ENCODE measurements around the gene EXOC6.

Gene EXOC6

DNA sequence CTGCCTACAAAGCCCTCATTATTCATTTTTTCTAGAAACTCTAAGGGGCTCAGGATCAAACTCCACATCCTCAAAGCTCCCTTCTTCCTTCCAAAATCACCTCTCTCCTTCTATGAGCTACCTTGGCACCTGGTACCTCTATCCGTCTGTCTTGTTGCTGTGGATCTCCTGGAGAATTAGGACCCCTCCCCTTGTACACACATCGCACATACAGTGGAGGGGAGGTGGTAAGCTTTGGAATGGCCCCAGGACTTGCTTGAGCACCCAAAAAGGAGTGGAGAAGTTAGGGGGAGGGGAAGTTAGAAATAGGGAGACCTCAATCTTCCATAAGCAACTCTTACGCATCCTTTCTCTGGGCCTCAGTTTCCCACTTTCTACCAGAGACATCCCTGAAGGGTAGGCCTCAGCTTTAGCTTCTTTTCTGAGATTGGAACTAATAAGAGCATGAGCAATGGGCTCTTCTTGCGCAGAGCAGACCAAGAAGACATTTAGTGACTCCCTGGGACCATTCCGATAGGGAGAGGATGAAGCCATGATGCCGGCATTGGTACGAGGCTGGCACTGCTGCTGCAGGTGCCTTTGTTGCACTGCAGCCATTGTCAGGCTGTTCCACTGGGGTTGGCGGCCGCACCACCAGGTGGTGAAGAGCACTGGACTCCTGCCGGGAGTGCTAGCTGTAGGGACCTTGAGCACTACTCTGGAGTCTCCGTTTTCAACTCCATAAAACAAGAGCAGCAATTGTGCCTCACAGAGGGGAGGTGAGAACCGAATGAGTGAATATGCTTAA, 216.7 kb downstream of the EXOC6 start:
- DNase-seq (ENCODE audit: low read depth in 2 of 2) = no peak

GRCh38 chr10:93065675-93066543, 217.6 kb downstream of the EXOC6 start:
- DNase-seq (ENCODE audit: low read depth in 2 of 2) = no peak

DNA sequence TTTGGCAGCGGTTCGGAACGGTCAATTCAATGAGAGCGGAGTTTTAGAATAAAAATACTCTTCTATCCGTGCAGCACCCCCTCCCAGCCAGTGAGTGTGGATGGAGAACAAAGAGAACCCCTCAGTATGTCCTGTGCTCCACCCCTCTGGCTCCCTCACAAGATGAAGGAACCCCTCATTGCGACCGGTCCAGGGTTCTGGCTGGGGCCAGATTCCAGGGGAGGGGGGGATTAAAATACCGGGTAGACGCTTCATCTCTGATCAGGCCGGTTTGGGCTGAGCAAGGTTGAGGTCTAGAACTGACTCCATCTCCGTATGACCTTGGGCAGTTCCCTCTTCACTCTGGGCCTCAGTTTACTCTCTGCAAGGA, 218.2 kb downstream of the EXOC6 start:
- DNase-seq (ENCODE audit: low read depth in 2 of 2) = no peak

GRCh38 chr10:93067443-93068365, 219.4 kb downstream of the EXOC6 start:
- DNase-seq (ENCODE audit: low read depth in 2 of 2) = no peak

DNA sequence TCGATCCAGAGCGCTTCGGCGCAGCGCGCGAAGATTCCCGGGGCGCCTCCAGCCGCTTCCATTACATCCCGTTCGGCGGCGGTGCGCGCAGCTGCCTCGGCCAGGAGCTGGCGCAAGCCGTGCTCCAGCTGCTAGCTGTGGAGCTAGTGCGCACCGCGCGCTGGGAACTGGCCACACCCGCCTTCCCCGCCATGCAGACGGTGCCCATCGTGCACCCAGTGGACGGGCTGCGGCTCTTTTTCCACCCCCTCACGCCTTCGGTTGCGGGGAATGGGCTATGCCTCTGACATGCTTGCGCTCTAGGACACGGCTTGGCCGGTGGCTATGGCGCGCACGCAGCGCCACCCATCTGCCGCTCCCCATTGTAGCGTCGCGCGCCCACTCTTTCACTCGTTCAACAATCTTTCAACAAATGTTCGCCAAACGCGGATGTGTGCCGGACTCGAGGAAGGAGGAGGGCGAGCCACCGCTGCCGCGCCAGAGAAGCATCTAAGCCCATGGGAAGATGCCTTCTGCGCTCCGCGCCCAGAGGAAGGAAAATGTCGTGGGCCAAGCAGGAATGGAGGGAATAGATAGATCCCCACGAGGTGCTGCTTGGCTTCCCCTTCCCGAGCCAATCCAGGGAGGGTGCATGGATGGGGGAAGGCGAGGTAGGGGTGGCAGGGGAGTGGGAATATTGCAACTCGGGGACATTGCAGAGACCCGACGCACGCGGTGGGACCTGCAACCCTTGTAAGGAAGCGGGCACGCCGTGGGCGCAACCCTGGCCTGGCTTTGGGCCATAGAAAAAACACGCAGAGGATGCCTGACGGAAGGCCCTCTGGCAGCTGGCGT, 220.3 kb downstream of the EXOC6 start:
- no peak for DNase-seq (ENCODE audit: low read depth in 2 of 2)

GRCh38 chr10:93069245-93069561, 220.9 kb downstream of the EXOC6 start:
- DNase-seq (ENCODE audit: low read depth in 2 of 2) = no peak

DNA sequence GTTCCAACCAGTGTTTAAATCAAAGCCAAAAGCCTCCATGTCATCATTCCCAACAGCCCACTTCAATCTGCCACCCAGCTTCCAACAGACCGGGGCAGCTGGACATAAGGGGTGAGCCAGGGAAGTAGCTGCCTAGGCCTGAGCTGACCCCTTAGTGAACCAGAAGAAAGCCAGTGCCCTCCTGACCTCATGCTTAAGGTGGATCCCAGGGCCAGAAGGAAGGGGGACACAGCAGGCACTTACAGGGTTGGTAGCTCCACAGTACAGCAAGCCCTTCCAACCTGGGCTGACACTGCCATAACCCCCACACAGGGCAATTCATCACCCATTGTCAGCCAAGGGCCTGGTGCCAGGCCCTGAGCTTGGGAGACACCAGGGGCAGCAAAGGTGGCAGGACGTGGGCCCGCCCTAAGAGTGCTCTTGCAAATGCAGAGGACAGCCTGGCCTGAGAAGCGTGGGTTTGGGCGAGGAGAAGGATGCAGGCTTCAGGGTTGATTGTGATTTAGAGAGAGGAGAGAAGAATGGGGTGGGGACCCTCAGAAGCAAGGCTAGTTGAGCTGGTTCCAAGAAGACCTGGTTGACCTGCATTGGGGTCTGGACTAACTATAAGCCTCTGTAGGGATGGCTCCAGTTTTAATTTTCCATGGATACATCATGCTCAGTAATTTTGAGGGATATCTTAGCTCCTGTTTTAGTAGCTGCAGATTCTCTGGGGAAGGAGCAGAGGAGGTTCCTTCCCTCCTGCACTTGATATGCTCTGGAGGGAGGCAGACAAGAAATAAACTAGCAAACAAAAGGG, 222.3 kb downstream of the EXOC6 start:
- no peak for DNase-seq (ENCODE audit: low read depth in 2 of 2)

- DNase-seq (ENCODE audit: low read depth in 2 of 2) = no peak
Observed at GRCh38 chr10:93071177-93071472, 222.8 kb downstream of the EXOC6 start.

- no peak for DNase-seq (ENCODE audit: low read depth in 2 of 2)
Observed at GRCh38 chr10:93071674-93072224, 223.4 kb downstream of the EXOC6 start.

DNA sequence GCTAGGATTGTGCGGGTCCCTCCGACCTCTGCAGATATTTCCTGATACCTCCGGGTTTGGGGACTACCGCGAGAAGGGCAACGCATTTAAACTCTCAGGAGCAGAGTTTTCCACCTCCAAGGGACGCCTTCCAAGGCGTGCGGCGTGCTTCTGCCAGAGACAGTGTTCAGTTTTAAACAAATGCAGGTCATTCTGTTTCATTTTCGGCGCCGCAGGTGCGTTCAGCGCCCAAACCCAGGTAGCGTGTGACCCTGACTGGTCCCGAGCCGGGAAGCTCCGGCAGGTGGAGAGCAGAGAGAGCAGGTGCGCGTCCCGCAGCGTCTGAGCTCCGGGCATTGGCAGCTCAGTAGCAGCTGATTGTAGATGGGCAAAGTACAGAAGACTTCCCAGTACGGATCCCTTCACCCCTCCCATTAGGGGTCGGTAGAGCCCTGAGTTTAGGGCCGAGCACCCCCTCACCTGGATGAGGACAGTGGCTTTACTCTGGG, 223.9 kb downstream of the EXOC6 start:
- DNase-seq (ENCODE audit: low read depth in 2 of 2) = no peak

DNA sequence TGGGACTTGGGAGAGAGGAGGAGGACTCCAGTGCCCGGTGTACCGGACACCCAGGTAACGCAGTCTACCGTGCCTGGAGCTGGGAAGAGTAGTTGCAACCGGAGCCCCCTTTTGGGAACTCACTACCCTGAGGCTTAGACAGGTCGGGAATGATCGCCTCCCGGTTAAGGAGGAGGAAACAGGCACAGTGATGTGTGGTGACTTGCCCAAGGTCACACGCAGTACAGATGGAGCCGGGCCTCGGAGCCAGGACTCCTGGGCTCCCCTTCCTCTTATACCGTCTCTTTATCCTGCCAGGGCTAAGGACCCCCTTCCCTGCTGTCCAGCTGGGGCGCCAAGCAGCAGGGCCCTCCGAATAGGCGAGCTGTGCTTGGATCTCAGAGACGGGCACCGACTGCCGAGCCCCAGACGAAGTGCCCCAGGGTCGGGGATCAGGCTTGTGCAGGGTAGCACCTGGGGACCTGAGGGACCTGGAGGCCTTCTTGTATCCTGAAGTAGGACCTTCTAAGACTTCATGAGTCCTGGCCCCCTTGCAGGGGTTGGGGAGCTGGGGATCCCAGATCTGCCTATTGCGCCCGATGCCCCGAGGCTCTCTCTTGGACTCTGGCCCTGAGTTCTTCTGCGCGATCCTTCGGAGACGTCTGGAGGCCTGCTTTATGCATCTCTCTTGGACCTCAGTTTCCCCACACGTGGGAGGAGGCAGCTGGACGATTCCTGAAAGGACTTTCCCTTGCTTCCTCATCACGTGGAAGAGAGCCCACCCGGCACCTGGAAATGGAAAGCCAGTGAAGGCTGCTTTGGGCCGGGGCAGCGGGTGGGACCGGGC, 224.6 kb downstream of the EXOC6 start:
- DNase-seq (ENCODE audit: low read depth in 2 of 2) = no peak

- DNase-seq (ENCODE audit: low read depth in 2 of 2) = no peak
Observed at GRCh38 chr10:93073539-93074146, 225.3 kb downstream of the EXOC6 start, which contains the start of gene CYP26A1. Gene CYP26A1, plus strand, starts transcription at chr10:93073893. Its CDS starts 42 bp downstream, at chr10:93073935.

DNA sequence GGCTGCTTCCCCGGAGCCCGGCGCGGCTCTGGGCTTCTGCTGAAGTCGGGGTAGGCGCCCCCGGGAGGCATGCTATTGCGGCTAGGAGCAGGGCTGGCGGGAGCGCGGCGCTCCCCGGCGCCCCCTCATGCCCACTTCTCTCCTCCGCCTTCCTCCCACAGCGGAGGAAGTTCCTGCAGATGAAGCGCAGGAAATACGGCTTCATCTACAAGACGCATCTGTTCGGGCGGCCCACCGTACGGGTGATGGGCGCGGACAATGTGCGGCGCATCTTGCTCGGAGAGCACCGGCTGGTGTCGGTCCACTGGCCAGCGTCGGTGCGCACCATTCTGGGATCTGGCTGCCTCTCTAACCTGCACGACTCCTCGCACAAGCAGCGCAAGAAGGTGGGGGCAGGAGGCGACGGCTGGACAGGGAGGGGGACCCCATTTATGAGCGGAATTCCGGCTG, 225.9 kb downstream of the EXOC6 start:
- no peak for DNase-seq (ENCODE audit: low read depth in 2 of 2)

- no peak for DNase-seq (ENCODE audit: low read depth in 2 of 2)
Observed at GRCh38 chr10:93074597-93075368, 226.5 kb downstream of the EXOC6 start.

GRCh38 chr10:93075369-93076221, 227.3 kb downstream of the EXOC6 start:
- DNase-seq (ENCODE audit: low read depth in 2 of 2) = no peak

DNA sequence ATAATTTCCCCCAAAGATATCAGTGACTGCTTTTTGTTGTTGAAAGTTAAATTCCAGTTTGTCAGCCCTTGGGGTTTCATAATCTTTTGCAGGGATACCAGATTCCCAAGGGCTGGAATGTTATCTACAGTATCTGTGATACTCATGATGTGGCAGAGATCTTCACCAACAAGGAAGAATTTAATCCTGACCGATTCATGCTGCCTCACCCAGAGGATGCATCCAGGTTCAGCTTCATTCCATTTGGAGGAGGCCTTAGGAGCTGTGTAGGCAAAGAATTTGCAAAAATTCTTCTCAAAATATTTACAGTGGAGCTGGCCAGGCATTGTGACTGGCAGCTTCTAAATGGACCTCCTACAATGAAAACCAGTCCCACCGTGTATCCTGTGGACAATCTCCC, 228.6 kb downstream of the EXOC6 start:
- DNase-seq (ENCODE audit: low read depth in 2 of 2) = no peak

GRCh38 chr10:93077860-93078337, 229.6 kb downstream of the EXOC6 start:
- DNase-seq (ENCODE audit: low read depth in 2 of 2) = no peak

All from stimulated activated CD8-positive, alpha-beta memory T cell treated with anti-CD3 and anti-CD28 coated beads, Interleukin-2, amount 100 ng/mL, for 48 hours (primary cell).